Dermis lymphatic vessel endothelial cell (primary cell): ENCODE results near the gene NDUFA3. TPM values are rescaled to one million over a fixed set of nuclear protein-coding genes. Genes with fewer than 3 reads are reported as not detected.

Source experiments
- total RNA-seq: library from RNA; depleted of rRNA; stranded (reverse); fragments of >200 nt; gene quantifications from 2 replicates; pipeline ENCODE4 v1.2.1, GENCODE V29; 2014

Gene NDUFA3
- total RNA-seq = 14.5 and 18.1 TPM in 2 replicates

DNA sequence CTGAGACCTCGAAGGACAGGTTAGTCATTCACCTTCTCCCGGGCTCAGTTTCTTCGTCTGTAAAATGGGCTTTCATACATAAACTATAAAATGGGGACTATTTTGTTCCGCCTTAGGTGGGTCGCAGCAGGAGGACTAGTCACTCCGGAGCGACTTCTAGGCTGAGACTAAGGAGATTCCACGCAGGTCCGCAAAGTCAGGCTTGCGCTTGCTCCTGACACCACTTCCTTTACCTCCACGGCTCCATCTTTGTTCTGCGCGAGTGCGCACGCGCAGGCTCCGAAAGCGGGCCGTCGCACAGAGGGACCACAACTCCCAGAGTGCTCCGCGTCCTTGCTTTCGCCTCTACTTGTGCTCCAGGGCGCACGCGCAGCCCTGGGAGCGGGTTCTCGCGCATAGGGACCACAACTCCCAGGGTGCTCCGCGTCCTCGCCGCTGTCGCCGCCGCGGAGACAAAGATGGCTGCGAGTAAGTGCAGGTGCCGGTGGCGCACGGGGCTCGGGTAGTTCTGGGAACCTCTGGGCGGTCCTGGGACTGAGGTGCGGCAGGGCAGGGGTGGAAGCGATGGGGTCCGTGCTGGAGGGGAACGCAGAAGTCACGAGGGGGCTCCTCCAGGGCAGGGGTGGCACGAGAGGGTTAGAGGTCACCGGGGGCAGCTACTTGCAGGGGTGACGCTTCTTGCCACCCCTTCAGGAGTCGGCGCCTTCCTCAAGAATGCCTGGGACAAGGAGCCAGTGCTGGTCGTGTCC lies at the start of gene NDUFA3:
Gene NDUFA3 (plus strand): TSS at position 435 of the 749 bp plus-strand sequence. CDS start 24 bp downstream, at position 459.

GRCh38 chr19:54063350-54064116 lies 39.1 kb upstream of the NDUFA3 start, which contains the start of gene VSTM1:
Gene VSTM1, minus strand, starts transcription at chr19:54063897. Its CDS starts 120 bp downstream, at chr19:54063777.

DNA sequence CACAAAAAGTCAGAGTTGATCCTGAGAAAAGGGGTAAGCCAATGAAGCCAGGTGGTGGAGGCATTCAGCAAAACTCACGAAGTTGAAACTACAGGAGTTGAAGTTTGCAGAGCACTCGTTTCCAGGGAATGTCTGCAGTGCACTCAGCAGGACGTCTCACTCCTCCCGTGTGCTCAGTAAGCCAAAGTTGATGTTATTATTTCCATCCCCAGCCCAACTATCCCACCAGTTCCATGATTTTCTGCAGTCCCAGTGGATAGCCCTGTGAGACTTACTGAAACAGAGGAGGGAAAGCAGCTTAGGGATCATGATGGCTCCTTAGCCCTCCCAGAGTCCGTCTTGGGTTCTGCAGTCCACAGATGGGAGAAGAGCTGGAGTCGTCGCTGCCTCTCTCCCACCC lies 21.6 kb upstream of the NDUFA3 start, which contains the start of gene TARM1:
Gene TARM1 (minus strand): TSS at position 334 of the 400 bp plus-strand sequence. CDS start 25 bp downstream, at position 309.

GRCh38 chr19:54100561-54100960 lies 2.1 kb upstream of the NDUFA3 start, which contains the start of gene OSCAR:
Gene OSCAR, minus strand, starts transcription at chr19:54100803. Its CDS starts 11 bp downstream, at chr19:54100792.

GRCh38 chr19:54115109-54116063 lies 12.7 kb downstream of the NDUFA3 start, which contains the start of the genes PRPF31 and TFPT:
Gene PRPF31, plus strand, starts transcription at chr19:54115754. Its CDS starts 2,525 bp downstream, at chr19:54118279.
Gene TFPT, minus strand, starts transcription at chr19:54115657. Its CDS starts 388 bp downstream, at chr19:54115269.

GRCh38 chr19:54137699-54138488 lies 35.2 kb downstream of the NDUFA3 start, which contains the start of gene CNOT3:
Gene CNOT3, plus strand, starts transcription at chr19:54137762. Its CDS starts 5,217 bp downstream, at chr19:54142979.

Other genes with a start within 250 kb of the NDUFA3 start
- 6.0 and 11.6 TPM in 2 replicates for gene MYADM, start 235.0 kb upstream of the NDUFA3 start, total RNA-seq
- gene PRKCG, start 220.7 kb upstream of the NDUFA3 start, total RNA-seq = not detected in 2 replicates
- not detected in 2 replicates for gene CACNG7, start 193.6 kb upstream of the NDUFA3 start, total RNA-seq
- under 0.01 and 0.17 TPM in 2 replicates for gene CACNG8, start 139.9 kb upstream of the NDUFA3 start, total RNA-seq
- 0.54 and 0.69 TPM in 2 replicates for gene CACNG6, start 111.2 kb upstream of the NDUFA3 start, total RNA-seq
- gene VSTM1, start 39.0 kb upstream of the NDUFA3 start, total RNA-seq = not detected in 2 replicates
- not detected in 2 replicates for gene TARM1, start 21.5 kb upstream of the NDUFA3 start, total RNA-seq
- gene OSCAR, start 2.1 kb upstream of the NDUFA3 start, total RNA-seq = not detected in 2 replicates
- gene TFPT, start 12.8 kb downstream of the NDUFA3 start, total RNA-seq = 18.8 and 21.1 TPM in 2 replicates
- 48.8 and 54.8 TPM in 2 replicates for gene PRPF31, start 12.9 kb downstream of the NDUFA3 start, total RNA-seq
- gene CNOT3, start 34.9 kb downstream of the NDUFA3 start, total RNA-seq = 5.7 and 9.2 TPM in 2 replicates
- gene LENG1, start 56.9 kb downstream of the NDUFA3 start, total RNA-seq = 4.9 and 5.7 TPM in 2 replicates
- gene TMC4, start 70.3 kb downstream of the NDUFA3 start, total RNA-seq = 0.34 and 0.54 TPM in 2 replicates
- gene MBOAT7, start 86.7 kb downstream of the NDUFA3 start, total RNA-seq = 6.6 and 8.7 TPM in 2 replicates
- gene TSEN34, start 88.5 kb downstream of the NDUFA3 start, total RNA-seq = 40.1 and 41.5 TPM in 2 replicates
- gene RPS9, start 98.0 kb downstream of the NDUFA3 start, total RNA-seq = 3,120 and 3,598 TPM in 2 replicates
- gene LILRB3, start 120.2 kb downstream of the NDUFA3 start, total RNA-seq = not detected in 2 replicates
- gene LILRA6, start 139.9 kb downstream of the NDUFA3 start, total RNA-seq = not detected in 2 replicates
- gene LILRB5, start 154.4 kb downstream of the NDUFA3 start, total RNA-seq = not detected in 2 replicates
- gene LILRB2, start 178.3 kb downstream of the NDUFA3 start, total RNA-seq = not detected in 2 replicates
- not detected in 2 replicates for gene LILRA5, start 210.3 kb downstream of the NDUFA3 start, total RNA-seq
- not detected in 2 replicates for gene LILRA4, start 236.3 kb downstream of the NDUFA3 start, total RNA-seq